ENCODE measurements around the gene WFIKKN1. TPM values are rescaled to one million over a fixed set of nuclear protein-coding genes. Genes with fewer than 3 reads are reported as not detected.

Gene WFIKKN1
- total and polyA plus RNA-seq, 7 donors = 0.30 to 2.0 (median 0.36) TPM

GRCh38 chr16:677316-678190 is 46.8 kb downstream of the WFIKKN1 start:
- Histone ChIP-seq H3K36me3 (ENCODE audit: insufficient read depth in 1 of 2, low read depth in 1 of 2) (peaks cover 9 to 23% of the 10 kb centered on the region in 2 donors), H3K9me3 (no peaks in the 10 kb centered on the region), H3K4me3 (no peak overlapping the region), H3K27ac (no peak overlapping the region), H3K27me3 (ENCODE audit: insufficient read depth in 3 of 3, low read length in 2 of 3) (no peaks in the 10 kb centered on the region), H3K4me1 (peaks cover 24% of the 10 kb centered on the region)
- no peak for TF ChIP-seq CTCF (IDR thresholded peaks at IDR 0.05)
- ATAC-seq = no peak
- intact Hi-C loops (cut with DNase I) = no loop called here
- WGBS, 3 donors = 50 to 56% (median 54%) methylated on average over 38 to 57 of the region's 57 CpGs
- no peak for DNase-seq

- Histone ChIP-seq H3K27me3 (ENCODE audit: insufficient read depth in 3 of 3, low read length in 2 of 3) (no peaks in the 10 kb centered on the region), H3K27ac (no peak overlapping the region), H3K4me3 (no peak overlapping the region), H3K9me3 (no peaks in the 10 kb centered on the region), H3K36me3 (ENCODE audit: insufficient read depth in 1 of 2, low read depth in 1 of 2) (peaks cover 5 to 23% of the 10 kb centered on the region in 2 donors), H3K4me1 (peaks cover 32% of the 10 kb centered on the region)
- intact Hi-C loops (cut with DNase I) = no loop called here
- TF ChIP-seq CTCF (IDR thresholded peaks at IDR 0.05) = no peak
- 61 to 72% (median 63%) methylated on average over 21 of the region's 21 CpGs for WGBS, 3 donors
- DNase-seq = no peak
- no peak for ATAC-seq
Observed at GRCh38 chr16:678209-678857, 47.5 kb downstream of the WFIKKN1 start.

- Histone ChIP-seq H3K4me3 (peak overlapping the region; percentile 85), H3K4me1 (peaks cover 37% of the 10 kb centered on the region), H3K36me3 (ENCODE audit: insufficient read depth in 1 of 2, low read depth in 1 of 2) (peaks cover 5 to 20% of the 10 kb centered on the region in 2 donors), H3K27ac (peak overlapping the region; percentile 81), H3K27me3 (ENCODE audit: insufficient read depth in 3 of 3, low read length in 2 of 3) (no peaks in the 10 kb centered on the region), H3K9me3 (no peaks in the 10 kb centered on the region)
- ATAC-seq = peak; percentile 26 to 36 (median 29)
- WGBS, 3 donors = 20 to 26% (median 22%) methylated on average over 44 to 52 of the region's 52 CpGs
- no peak for TF ChIP-seq CTCF (IDR thresholded peaks at IDR 0.05)
- intact Hi-C loops (cut with DNase I) = no loop called here
- peak; percentile 76 to 82 for DNase-seq
Observed at GRCh38 chr16:678858-679813, 48.4 kb downstream of the WFIKKN1 start.

GRCh38 chr16:679814-680624 is 49.2 kb downstream of the WFIKKN1 start, which contains the start of gene STUB1:
Gene STUB1 (plus strand): TSS chr16:680410. CDS start chr16:680526, 116 bp downstream.
- H3K4me1 ChIP-seq = peaks cover 40% of the 10 kb centered on the region
- peak within 1 kb of the TSS; percentile 97 for H3K27ac ChIP-seq
- DNase-seq (peak; percentile 89 to 94), ATAC-seq (peak; percentile 79 to 80 (median 80))
- H3K9me3 ChIP-seq = no peaks in the 10 kb centered on the region
- H3K36me3 ChIP-seq (ENCODE audit: insufficient read depth in 1 of 2, low read depth in 1 of 2) = peaks cover 5 to 20% of the 10 kb centered on the region in 2 donors
- peak within 1 kb of the TSS; percentile 85 for H3K4me3 ChIP-seq
- no peaks in the 10 kb centered on the region for H3K27me3 ChIP-seq (ENCODE audit: insufficient read depth in 3 of 3, low read length in 2 of 3)
- 0 to 1% (median 1%) methylated on average over 42 to 91 of the region's 91 CpGs for WGBS, 3 donors
- TF ChIP-seq CTCF (IDR thresholded peaks at IDR 0.05) = no peak
- intact Hi-C loops (cut with DNase I) = no loop called here

Data from psoas muscle (tissue), 8 donors.